GM18511 (cell line): Measurements from ENCODE around the gene FLYWCH2.

Experiments used
- ATAC-seq: cut with Tn5 transposase; IDR thresholded peaks from one replicate; pipeline ENCODE4 v1.9.1; 2021; ENCODE audit warnings: mild to moderate bottlenecking, moderate library complexity; ENCODE audit not compliant: unreplicated experiment

Gene FLYWCH2, protein sequence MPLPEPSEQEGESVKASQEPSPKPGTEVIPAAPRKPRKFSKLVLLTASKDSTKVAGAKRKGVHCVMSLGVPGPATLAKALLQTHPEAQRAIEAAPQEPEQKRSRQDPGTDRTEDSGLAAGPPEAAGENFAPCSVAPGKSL

DNA sequence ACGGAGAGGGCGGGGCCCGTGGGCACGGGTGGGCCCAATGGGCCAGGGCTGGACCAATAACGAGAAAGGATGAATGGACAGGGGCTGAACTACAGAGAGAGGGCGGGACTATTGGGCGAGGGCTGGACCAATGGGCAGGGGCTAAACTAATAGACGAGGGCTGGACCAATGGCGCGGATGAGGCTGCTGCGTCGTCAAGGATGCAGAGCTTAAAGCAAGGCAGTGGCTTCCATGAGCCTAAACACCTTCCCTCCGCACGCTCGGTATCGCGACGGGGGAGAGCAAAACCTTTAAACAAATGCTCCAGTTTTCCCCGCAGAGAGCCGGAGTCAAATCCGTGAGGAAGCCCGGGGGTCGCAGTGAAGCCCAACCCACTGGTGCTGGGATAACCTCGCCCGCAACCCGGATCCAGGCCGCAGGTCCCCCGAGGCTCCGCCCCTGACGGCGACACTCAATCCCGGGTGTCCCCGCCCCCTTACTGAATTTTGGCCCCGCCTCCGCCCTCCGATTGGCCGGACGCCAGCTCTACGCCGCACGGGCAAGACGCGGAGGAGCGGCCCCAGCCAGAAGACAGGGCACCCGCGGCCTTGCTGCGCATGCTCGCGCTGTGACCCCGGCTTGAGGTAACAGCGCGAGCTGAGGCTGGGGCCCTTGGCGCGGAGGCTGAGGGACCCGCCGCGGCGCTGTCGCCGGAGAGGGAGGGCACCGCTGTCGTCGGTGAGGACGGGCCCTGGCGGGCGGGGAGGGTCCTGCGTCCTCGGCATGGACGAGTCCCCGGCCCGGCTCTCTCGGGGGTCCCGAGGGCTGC, at the start of gene FLYWCH2:
Gene FLYWCH2, plus strand, starts transcription at position 566 of the 808 bp plus-strand sequence. CDS start 13,235 bp downstream, outside the sequence.
- ATAC-seq = peak; percentile 92

GRCh38 chr16:2833776-2834175, 49.2 kb upstream of the FLYWCH2 start:
- ATAC-seq = no peak

- ATAC-seq = no peak
Measured at GRCh38 chr16:2834968-2835367, 48.0 kb upstream of the FLYWCH2 start.

GRCh38 chr16:2835638-2836493, 47.1 kb upstream of the FLYWCH2 start:
- ATAC-seq = no peak

DNA sequence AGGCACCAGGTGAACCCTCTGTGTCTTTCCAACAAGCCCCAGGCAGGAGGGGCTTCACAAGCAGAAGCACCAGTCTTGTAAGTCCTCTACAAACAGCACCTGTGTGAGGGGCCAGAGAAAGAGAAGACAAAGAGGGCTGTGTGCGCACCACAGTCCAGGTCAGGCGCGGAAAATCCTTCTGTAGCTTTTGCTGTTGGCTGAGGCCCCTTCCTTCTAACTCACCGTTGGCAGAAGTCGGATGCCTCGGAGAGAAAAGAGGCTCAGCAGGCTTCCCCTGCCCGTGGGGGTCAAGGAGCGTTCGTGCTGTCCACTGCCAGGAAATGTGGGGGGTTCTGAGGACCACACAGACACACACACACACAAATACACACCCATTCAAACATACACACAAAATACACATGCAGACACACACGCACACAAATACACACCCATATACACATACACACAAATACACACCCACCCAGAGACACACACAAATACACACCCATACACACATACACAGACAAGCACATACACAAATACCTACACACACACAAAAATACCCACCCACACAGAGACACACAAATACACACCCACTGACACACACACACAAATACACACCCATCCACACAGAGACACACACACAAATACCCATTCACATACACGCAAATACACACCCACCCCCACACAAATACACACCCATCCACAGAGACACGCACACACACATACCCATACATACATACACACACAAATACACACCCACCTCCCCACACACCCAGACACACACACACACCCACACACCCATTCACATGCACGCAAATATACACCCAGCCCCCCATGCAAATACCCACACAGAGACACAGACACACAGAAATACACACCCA, 46.1 kb upstream of the FLYWCH2 start:
- no peak for ATAC-seq

DNA sequence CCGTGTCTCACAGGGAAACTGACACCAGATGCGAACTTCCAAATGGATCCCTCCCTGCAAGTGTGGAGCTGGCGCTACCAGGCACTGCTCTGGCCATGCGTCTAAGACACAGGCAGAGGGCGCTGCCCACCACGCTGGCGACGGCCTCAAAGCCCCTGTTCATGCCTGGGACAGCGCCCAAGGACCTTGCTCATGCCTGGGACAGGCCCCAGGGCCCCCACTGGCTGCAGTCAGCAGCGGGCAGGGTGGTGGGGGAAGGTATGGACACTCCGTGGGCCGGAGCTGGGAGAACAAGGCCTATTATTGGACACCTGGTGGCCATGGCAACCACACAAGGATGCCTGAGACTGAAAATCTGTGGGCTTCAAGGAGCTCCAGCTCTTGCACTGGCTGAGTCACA, 44.1 kb upstream of the FLYWCH2 start:
- ATAC-seq = no peak

GRCh38 chr16:2839650-2840450, 43.2 kb upstream of the FLYWCH2 start:
- ATAC-seq = no peak

- no peak for ATAC-seq
Measured at GRCh38 chr16:2840914-2841313, 42.1 kb upstream of the FLYWCH2 start.

DNA sequence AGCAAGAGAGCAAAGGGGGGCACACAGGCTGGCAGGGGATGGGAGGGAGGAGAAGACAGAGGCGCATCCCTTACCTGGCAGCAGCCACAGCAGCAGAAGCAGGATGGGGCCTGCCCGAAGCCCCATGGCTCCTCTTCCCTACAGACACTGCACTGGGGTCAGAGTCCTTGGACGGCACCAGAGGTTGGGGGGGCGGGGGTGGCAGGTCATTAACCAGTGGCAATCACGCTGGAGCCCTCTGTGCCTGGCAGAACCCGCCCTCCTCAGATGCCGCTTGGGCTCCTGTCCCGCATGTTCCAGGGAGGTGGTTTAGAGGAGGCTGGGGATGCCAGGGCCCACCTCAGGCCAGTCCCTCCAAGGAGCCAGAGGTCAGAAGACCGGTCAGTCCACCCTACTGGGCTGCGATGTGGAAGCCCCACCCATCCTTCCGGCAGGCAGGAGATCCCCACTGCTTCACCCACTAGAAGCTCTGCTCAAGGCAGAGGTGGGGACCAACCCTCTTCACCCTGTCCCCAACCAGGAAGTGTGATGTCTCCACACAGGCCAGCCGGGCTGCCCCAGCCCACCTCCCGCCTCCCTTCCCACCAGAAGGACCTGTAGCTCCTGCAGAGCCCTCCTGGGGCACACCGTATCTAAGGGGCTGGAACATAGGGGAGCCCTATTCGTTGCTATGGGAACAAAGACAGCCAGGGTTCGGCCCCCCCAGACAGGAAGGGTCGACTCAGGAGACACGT, 41.2 kb upstream of the FLYWCH2 start:
- no peak for ATAC-seq

DNA sequence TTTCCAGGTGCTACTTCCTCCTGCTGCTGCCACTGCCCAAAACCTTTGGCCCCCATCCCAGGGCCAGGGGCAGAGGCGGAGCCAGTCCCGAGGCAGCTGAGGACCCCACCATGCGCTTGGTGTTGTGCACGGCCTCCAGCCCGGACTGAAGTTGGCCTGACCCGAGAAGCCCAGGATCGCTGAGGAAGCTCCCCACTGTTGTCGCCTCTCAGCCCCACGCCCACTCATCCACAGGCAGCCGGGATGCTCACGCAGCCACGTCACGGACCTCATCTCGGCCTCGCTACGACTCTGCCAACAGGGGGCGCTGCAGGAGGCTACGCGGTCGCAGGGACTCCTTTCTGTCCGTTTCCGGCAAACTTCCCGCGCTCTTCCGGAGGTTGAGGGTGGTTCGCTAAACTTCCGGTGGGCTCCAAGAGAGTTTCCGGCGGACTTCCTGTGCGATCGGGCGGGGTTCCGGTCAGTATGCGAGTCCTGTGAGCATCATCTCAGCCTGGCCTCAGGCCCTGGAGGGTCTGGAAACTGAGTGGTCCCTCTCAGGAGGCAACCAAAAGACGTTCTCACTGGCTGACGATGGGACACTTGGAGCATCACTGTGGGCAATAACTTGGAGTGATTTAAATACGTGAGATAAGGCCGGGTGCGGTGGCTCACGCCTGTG, 40.5 kb upstream of the FLYWCH2 start:
- no peak for ATAC-seq

DNA sequence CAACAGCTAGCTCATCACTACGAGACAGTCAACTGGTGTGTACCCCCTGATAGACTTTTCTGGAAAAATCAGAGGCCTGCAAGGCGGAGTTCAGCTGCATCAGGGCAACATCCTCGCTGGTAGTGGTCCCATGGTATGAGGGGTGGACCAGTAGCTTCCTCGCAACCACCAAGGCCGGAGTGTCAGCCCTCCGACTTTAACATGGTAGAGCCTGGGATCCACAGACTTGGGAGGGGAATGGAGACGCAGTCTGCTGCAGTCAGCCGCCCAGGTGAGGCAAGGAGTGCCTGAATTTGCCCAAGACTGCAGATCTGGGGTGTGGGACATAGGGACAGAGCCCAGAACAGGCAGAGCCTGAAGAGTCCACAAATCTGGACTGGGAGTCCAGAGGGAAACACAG, 39.5 kb upstream of the FLYWCH2 start:
- no peak for ATAC-seq

GRCh38 chr16:2845116-2845515, 37.9 kb upstream of the FLYWCH2 start:
- ATAC-seq = no peak

GRCh38 chr16:2846511-2847310, 36.3 kb upstream of the FLYWCH2 start:
- ATAC-seq = no peak

- ATAC-seq = no peak
Measured at GRCh38 chr16:2848933-2849725, 33.9 kb upstream of the FLYWCH2 start.

DNA sequence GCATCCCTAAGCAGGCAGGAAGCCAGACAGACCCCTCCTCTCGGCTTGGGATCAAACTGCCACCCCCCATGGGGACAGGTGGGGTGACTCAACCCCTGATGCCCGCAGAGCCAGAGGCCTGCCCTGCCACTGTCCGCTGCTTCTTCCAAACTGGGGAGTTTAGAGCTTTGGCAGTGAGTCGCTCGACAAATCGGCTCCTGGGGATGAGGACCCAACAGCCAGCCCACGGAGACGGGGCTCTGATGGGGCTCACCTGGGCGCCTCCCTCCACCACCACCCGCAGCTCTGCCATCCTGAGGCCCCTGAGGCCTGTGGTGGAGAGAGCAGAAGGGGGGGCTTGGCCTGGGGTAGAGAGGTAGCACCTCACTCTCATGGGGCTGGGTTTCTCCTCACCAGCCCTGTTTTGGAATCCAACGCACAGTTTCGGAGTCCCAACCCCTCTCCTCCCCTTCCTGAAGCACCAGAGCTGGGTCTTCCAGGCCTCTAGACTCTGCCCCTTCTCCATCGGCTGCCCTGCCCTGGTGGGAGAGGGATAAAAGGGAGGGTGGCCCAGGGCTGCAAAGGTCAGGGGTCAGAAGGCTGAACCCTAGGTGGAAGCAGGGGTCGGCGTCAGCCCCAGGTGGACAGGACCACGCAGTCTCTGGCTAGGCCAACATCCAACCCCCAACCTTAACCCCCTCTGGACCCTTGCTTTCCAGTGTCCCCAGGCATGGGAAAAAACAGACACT, 30.8 kb upstream of the FLYWCH2 start:
- ATAC-seq = no peak

DNA sequence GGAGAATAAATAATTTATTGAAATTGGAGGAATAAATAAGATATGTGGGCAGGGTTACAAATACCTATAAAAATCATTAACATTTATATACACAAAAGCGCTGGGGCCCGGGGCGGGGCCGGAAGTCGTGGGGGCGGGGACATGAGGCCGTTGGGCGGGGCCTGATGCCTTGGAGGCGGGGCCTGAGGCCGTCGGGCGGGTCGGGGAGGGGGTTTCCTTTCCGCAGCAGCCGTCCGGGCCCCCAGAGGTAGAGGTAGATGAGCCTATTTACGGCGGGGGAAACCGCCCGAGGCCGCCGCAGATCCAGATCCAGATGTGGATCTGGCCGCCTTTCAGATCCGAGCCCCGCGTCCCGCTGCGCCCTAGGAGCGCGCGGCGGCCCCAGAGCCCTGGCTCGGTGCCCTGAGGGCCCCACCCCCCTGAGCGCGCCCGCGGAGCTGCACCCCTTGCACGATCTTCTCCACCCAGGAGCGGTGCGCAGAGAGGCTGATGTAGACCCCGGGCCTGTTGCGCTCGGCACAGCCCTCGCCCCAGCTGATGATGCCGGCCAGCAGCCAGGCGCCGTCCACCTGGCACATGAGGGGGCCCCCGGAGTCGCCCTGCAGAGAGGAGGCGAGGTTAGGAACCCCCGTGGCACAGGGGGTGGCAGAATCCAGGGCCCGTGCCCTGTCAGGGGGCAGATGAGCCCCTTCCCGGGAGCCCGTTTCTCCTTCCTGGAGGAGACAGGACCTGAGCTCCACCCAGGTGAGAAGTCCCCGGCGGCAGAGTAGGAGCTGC, 30.1 kb upstream of the FLYWCH2 start:
- ATAC-seq = no peak
